Measurements from ENCODE around the gene ANGPTL4.
"Not testable (repeated sequence)": the region's sequence is repeated elsewhere in the genome, so short reads cannot be mapped to it uniquely, and the experiment has no call there.

Gene ANGPTL4

GRCh38 chr19:8401981-8402411 lies 38.0 kb downstream of the ANGPTL4 start:
- Mint-ChIP-seq H3K36me3 (peaks cover 73% of the 10 kb centered on the region), H3K4me3 (no peak overlapping the region), H3K27ac (no peak overlapping the region), H3K9me3 (no peaks in the 10 kb centered on the region), H3K4me1 (peaks cover 6% of the 10 kb centered on the region)
- DNase-seq (ENCODE audit: low spot score in 2 of 2) (no peak), ATAC-seq (no peak)

GRCh38 chr19:8403098-8403819 lies 39.3 kb downstream of the ANGPTL4 start:
- ATAC-seq (no peak), DNase-seq (ENCODE audit: low spot score in 2 of 2) (no peak)
- H3K27ac Mint-ChIP-seq = no peak overlapping the region
- peaks cover 4% of the 10 kb centered on the region for H3K4me1 Mint-ChIP-seq
- no peaks in the 10 kb centered on the region for H3K9me3 Mint-ChIP-seq
- H3K36me3 Mint-ChIP-seq = peaks cover 71% of the 10 kb centered on the region
- no peak overlapping the region for H3K4me3 Mint-ChIP-seq

GRCh38 chr19:8403820-8404109 lies 39.8 kb downstream of the ANGPTL4 start:
- H3K36me3 Mint-ChIP-seq = peaks cover 67% of the 10 kb centered on the region

GRCh38 chr19:8404391-8405151 lies 40.6 kb downstream of the ANGPTL4 start:
- H3K36me3 Mint-ChIP-seq = peaks cover 60% of the 10 kb centered on the region
- ATAC-seq (no peak), DNase-seq (ENCODE audit: low spot score in 2 of 2) (no peak)
- H3K27ac Mint-ChIP-seq = no peak overlapping the region
- H3K9me3 Mint-ChIP-seq = no peaks in the 10 kb centered on the region
- no peak overlapping the region for H3K4me3 Mint-ChIP-seq
- peaks cover 4% of the 10 kb centered on the region for H3K4me1 Mint-ChIP-seq

More at GRCh38 chr19:8403820-8404109, 39.8 kb downstream of the ANGPTL4 start:
- ATAC-seq = no peak
- H3K4me1 Mint-ChIP-seq = peaks cover 4% of the 10 kb centered on the region
- DNase-seq (ENCODE audit: low spot score in 2 of 2) = no peak
- H3K4me3 Mint-ChIP-seq = no peak overlapping the region
- no peaks in the 10 kb centered on the region for H3K9me3 Mint-ChIP-seq
- H3K27ac Mint-ChIP-seq = no peak overlapping the region

GRCh38 chr19:8410718-8411117 lies 46.8 kb downstream of the ANGPTL4 start:
- peaks cover 14% of the 10 kb centered on the region for H3K4me1 Mint-ChIP-seq
- H3K4me3 Mint-ChIP-seq; DNase-seq (ENCODE audit: low spot score in 2 of 2); H3K27ac Mint-ChIP-seq; H3K9me3 Mint-ChIP-seq; H3K36me3 Mint-ChIP-seq; ATAC-seq: not testable (repeated sequence)

- ATAC-seq = peak; percentile 100
- DNase-seq (ENCODE audit: low spot score in 2 of 2) = peak; percentile 96
- Mint-ChIP-seq H3K9me3 (no peaks in the 10 kb centered on the region), H3K4me1 (peaks cover 10% of the 10 kb centered on the region), H3K4me3 (peak within 1 kb of the TSS; percentile 50), H3K27ac (no peak within 1 kb of the TSS), H3K36me3 (no peaks in the 10 kb centered on the region)
Measured at GRCh38 chr19:8412783-8413628, 49.1 kb downstream of the ANGPTL4 start, which contains the start of gene MARCHF2. Gene MARCHF2 (plus strand): TSS chr19:8413305. CDS start chr19:8421841, 8,536 bp downstream.

GRCh38 chr19:8413629-8413995 lies 49.7 kb downstream of the ANGPTL4 start:
- H3K4me1 Mint-ChIP-seq = peaks cover 10% of the 10 kb centered on the region
- no peaks in the 10 kb centered on the region for H3K36me3 Mint-ChIP-seq
- DNase-seq (ENCODE audit: low spot score in 2 of 2) (no peak), ATAC-seq (no peak)
- peak overlapping the region; percentile 50 for H3K4me3 Mint-ChIP-seq
- H3K9me3 Mint-ChIP-seq = no peaks in the 10 kb centered on the region
- no peak overlapping the region for H3K27ac Mint-ChIP-seq

GRCh38 chr19:8416796-8417195 lies 52.8 kb downstream of the ANGPTL4 start:
- ATAC-seq = no peak
- Mint-ChIP-seq H3K36me3 (no peaks in the 10 kb centered on the region), H3K9me3 (no peaks in the 10 kb centered on the region), H3K4me1 (peaks cover 5% of the 10 kb centered on the region), H3K27ac (no peak overlapping the region), H3K4me3 (no peak overlapping the region)
- no peak for DNase-seq (ENCODE audit: low spot score in 2 of 2)

GRCh38 chr19:8421484-8422461 lies 57.8 kb downstream of the ANGPTL4 start:
- Mint-ChIP-seq H3K9me3 (no peaks in the 10 kb centered on the region), H3K36me3 (peaks cover 17% of the 10 kb centered on the region), H3K27ac (no peak overlapping the region), H3K4me1 (no peaks in the 10 kb centered on the region), H3K4me3 (no peak overlapping the region)
- no peak for ATAC-seq
- no peak for DNase-seq (ENCODE audit: low spot score in 2 of 2)

GRCh38 chr19:8423817-8424223 lies 59.9 kb downstream of the ANGPTL4 start:
- Mint-ChIP-seq H3K4me1 (no peaks in the 10 kb centered on the region), H3K36me3 (peaks cover 27% of the 10 kb centered on the region)

More at GRCh38 chr19:8423817-8424223, 59.9 kb downstream of the ANGPTL4 start:
- H3K27ac Mint-ChIP-seq = no peak overlapping the region
- no peaks in the 10 kb centered on the region for H3K9me3 Mint-ChIP-seq
- no peak for ATAC-seq
- no peak overlapping the region for H3K4me3 Mint-ChIP-seq
- DNase-seq (ENCODE audit: low spot score in 2 of 2) = no peak

Data from stimulated activated effector memory CD8-positive, alpha-beta T cell treated with anti-CD3 and anti-CD28 coated beads, Interleukin-12 subunit alpha, Interleukin-12 subunit beta, amount 100 ng/mL, for 72 hours (primary cell).